T1000 (cell line): ENCODE results near the gene CORO7.
"Not testable (repeated sequence)": the region's sequence is repeated elsewhere in the genome, so short reads cannot be mapped to it uniquely, and the experiment has no call there.

Experiments
- DNase-seq: peaks from one replicate; lab custom pipeline; 2025; ENCODE audit warnings: mixed read lengths; lab: John Stamatoyannopoulos, UW

The CORO7 gene

DNA sequence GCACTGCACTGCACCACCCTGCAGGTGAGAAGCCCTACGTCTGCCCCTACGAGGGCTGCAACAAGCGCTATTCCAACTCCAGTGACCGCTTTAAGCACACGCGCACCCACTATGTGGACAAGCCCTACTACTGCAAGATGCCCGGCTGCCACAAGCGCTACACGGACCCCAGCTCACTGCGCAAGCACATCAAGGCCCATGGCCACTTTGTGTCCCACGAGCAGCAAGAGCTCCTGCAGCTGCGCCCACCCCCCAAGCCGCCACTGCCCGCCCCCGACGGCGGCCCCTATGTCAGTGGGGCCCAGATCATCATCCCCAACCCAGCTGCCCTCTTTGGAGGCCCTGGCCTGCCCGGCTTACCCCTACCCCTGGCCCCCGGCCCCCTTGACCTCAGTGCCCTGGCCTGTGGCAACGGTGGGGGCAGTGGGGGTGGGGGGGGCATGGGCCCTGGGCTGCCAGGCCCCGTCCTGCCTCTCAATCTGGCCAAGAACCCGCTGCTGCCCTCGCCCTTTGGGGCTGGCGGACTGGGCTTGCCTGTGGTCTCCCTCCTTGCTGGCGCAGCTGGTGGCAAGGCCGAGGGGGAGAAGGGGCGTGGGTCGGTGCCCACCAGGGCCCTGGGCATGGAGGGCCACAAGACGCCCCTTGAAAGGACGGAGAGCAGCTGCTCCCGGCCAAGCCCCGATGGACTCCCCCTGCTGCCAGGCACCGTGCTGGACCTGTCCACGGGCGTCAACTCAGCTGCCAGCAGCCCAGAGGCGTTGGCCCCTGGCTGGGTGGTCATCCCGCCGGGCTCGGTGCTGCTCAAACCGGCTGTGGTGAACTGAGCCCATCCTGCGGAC is 79.5 kb downstream of the CORO7 start:
- no peak for DNase-seq

DNA sequence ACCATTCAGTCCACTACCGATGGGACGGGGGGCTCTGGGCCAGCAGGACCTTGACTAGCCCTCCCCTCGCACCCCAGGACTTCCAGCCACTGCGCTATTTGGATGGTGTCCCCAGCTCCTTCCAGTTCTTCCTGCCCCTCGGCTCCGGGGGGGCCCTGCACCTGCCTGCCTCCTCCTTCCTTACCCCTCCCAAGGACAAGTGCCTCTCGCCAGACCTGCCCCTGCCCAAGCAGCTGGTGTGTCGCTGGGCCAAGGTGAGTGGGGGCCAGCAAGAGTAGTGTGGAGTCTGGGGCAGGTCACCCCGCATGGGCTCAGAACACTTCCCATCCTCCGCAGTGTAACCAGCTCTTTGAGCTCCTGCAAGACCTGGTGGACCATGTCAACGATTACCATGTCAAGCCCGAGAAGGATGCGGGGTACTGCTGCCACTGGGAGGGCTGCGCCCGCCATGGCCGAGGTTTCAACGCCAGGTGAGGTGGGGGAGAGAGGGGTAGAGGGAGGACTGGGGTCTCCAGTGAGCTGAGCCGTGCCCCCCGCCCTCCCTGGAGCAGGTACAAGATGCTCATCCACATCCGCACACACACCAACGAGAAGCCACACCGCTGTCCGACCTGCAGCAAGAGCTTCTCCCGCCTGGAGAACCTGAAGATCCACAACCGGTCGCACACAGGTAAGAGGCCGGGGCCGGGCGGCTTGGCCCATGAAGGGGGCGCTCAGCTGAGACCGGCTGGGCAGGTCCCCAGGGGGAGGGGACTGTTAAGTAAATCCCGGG is 81.5 kb downstream of the CORO7 start:
- DNase-seq: no peak

DNA sequence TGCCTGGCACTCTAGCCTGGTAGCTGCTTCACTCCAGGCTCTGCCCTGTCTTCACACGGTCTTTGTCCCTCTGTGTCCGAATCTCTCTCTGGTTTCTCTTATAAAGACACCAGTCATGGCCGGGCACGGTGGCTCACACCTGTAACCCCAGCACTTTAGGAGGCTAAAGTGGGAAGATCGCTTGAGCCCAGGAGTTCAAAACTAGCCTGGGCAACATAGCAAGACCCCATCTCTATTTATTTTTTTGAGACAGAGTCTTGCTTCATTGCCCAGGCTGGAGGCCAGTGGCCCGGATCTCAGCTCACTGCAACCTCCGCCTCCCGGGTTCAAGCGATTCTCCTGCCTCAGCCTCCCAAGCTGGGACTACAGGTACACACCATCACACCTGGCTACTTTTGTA is 82.7 kb downstream of the CORO7 start:
- not testable (repeated sequence) for DNase-seq

DNA sequence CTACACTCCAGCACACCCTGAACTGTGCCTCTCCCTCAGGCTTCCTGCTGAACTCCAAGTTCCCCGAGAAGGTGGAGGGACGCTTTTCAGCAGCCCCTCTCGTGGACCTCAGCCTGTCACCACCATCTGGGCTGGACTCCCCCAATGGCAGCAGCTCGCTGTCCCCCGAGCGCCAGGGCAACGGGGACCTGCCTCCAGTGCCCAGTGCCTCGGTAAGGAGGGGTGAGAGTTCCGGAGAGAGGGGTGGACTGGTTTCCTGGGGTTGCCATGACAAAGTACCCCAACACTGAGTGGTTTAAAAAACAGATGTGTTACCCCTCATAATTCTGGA is 83.1 kb downstream of the CORO7 start:
- DNase-seq: no peak

DNA sequence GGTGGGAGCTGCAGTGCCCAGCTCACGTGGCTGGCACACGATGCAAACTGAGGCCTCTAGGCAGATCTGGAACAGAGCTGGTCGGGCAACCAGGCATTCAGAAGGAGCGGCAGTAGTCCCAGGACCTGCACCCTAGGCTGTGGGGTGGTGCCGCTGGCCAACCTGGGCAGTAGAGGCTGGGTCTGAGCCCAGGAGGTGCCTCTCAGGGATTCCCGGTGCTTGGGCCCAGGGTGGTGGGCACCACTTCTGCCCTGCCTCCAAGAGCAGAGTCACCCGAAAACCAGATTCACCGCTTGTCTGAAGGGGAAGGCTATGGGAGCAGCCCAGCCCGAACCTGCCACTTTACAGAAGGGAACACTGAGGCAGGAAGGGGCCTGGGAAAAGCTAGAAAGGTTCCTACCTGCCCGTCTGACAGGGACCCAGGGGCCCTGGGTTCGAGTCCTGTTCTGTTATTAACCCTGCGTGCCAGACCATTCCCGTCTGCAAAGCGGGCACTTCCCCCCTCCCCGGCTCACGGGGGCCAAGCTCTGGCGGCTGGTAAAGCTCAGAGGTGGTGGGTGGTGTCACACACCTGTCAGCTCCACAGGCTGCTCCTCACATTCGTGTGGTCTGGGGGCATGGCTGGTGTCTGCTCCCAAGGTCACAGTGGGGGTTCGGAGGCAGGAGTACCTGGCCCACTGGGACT is 83.6 kb downstream of the CORO7 start:
- no peak for DNase-seq

DNA sequence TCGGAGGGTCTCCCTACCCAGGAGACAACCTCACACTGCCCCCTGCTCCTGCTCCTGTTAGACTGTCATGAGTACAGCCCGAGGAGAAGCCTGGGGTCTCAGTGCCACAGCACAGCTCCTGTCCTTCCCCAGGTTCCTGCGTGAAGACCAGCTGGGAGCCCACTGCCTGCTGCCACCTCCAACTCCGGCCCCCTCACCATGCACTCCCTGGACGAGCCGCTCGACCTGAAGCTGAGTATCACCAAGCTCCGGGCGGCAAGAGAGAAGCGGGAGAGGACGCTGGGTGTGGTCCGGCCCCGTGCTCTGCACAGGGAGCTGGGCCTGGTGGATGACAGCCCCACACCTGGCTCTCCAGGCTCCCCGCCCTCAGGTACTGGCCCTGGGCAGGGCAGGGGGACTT is 84.3 kb downstream of the CORO7 start:
- no peak for DNase-seq

DNA sequence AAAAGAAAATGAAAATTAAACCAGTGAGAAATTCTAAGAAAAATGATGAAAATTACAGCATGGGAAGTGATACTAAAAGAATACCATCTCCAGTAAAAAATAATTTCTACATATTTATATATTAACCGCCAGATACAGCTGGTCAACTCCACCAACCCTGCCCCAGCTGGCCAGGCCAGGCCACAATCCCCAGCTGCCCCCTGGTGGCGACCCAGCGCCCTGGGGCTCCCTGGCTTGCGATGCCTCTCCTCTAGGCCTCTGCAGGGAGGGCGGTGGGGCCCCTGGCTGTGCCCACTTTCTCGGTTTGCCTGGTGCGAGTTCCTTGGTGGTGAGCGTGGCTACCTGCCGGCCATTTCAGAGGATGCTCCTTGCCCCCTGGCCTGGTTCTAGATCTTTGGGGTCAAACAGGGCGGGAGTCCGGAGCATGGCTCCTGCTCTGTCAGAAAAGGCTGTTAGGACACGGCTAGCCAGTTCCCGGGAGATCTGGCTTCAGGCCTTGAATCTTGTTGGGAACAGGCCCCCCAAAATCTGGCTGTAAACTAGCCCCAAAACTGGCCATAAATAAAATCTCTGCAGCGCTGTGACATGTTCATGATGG is 86.0 kb downstream of the CORO7 start:
- DNase-seq: peak; percentile 57

DNA sequence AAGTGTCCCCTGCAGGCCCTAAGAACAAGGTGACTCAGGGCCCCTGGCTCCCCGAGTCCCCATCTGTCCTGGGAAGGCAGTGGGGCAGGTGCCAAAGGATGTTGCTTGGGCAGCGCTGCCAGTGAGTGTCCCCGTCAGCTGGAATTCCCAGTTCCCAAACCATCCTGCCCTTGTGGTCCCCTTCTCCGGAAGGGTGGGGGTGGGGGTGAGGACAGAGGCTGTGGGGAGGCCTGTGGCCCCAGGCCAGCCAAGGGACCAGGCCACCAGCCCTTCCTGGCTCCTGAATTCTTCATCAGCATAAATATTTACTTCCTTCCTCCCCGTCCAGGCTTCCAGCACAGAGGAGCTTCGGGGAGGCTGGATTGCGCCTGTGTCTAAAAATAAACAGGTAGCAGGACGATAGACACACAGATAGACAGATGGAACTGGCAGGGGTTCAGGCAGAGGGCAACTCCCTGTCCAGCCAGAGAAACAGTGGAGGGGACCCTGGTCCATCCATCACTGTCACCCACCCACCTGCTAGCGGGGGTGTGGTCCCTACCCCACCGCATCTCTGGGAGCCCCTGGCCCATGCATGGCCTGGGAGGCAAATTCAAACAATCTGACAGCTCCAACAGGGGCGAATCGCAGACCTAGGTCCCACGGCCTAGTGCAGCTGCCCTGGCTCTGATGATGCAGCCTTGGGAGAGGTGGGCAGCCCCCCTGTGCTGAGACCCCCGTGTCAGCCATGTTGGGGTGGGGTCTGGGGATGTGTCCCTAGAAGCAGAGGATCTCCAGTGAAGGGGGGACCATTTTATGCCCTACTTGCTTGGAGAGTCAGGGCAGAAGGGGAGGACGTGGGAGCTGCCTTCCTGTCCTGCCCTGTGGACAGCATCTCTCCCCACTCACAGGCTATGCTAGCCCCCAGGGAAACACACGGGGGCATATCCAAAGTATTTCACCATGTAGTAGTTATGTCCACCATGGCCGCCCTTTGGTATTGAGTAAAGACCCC is 87.3 kb downstream of the CORO7 start:
- no peak for DNase-seq

DNA sequence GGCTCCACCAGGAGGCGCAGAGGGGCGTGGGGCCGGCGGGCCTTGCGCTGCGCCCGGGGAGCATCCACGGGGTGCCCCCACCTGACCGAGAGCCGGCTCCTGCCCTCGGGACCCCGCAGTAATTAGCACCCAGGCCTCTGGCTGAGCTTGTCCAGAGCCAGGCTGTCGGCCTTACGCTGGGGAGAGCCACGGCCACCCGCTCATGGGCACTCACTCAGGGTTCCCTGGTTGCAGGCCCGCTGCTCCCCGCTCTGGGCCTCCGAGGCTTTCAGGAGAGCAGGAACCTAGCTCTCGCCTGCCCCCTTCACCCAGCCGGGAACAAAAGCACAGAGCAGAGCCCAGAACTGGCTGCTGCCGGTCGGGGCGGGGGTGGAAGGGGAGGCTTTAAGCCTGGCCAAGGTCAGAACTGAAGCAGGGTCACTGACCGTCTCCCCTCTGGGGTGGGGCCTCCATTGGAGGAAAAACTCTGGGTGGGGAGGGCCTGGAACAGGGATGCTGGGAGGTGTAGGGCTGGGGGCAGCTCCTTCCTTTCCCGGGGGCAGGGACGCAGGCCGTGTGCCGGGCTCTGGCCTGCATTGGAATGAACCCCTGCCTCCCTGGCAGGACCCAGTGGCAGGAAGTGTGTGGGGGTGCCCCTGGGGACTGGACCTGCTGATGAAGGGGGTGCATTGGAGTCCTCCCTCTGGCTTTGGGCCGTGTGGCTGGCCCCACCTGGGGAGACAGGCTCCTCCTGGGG is 88.2 kb downstream of the CORO7 start:
- peak; percentile 29 for DNase-seq

DNA sequence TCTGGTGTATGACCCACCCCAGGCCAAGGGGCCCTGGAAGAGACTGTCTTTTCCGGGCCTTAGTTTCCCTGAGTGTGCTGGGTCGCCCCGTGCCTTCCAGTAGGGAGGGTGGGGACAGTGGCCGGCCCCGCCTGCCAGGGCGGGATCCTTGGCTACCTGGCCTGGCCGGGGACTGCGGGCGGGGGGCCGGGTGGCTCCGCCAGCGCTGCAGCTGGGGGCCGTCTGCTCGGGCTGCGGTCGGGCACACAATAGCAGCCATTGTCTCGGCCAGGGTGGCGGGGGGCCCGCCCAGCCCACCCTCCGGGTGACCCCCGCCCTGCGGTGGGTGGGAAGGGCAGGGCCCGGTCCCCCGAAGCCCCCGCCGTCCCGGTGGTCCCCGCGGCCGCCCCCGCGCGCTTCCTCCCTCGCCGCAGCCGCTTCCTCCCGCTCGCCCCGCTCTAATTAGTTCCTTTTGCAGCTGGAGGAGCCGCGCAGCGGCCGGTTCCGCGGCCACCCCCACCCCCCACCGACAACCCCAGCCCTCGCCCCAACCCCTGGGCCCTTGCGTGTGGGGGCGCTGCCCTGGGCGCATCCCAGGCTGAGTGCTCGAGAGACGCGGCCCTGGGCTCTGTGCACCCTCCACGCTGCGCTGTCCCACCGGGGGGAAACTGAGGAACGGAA is 88.9 kb downstream of the CORO7 start:
- no peak for DNase-seq

DNA sequence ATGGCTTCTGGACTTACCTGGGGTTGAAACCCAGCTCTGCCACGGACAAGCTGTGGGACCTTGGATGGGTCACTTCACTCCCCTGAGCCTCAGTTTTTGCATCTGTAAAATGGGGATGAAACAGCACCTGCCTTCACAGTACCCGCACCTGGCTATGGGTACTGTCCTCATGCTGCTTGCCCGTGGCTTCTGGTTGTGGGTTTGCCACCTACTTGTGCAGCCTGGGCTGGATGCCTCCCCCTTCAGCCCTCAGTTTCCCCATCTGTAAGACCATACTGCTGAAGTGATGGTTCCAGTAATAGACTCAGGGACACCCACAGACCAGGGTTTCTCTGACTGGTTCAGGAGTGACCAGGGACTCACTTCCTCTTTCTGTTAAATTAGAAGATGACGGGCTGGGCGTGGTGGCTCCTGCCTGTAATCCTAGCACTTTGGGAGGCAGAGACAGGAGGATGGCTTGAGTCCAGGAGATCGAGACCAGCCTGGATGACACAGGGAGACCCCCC is 91.1 kb downstream of the CORO7 start:
- DNase-seq: no peak

DNA sequence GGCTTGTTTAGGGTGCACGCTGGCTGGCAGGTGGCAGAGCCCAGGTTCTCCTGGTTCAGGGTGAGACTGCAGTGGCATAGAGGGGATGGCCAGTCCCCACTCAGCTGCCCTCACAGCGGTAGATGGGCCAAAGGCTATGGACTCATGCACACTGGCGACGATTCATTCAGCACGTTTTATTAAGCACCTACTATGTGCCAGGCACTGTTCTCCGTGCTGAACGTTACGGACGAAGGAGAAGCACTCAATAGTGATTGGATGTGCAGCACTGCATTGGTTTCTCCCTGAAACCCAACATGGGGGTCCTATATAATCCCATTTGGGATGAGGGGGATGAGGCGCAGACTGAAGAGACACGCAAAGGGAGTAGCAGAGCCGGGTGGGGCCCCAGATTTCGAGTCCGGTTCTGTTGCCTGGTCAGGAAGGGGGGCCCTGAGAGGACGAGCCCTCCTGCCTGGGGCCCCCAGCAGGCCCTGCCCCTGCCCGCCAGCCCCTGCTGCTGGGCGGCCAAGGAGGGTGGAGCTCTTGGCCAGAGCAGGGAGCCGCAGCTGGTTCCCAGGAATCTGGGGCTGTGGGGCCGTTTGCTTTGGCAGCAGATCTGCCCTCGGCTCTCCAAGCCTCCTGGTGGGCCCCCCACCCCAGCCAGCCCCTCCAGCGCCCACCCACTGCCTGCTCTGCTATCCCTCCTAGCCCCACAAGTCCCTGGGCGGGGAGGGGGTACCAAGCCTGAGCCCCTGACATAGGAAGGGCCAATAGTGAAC is 91.7 kb downstream of the CORO7 start:
- DNase-seq: no peak

DNA sequence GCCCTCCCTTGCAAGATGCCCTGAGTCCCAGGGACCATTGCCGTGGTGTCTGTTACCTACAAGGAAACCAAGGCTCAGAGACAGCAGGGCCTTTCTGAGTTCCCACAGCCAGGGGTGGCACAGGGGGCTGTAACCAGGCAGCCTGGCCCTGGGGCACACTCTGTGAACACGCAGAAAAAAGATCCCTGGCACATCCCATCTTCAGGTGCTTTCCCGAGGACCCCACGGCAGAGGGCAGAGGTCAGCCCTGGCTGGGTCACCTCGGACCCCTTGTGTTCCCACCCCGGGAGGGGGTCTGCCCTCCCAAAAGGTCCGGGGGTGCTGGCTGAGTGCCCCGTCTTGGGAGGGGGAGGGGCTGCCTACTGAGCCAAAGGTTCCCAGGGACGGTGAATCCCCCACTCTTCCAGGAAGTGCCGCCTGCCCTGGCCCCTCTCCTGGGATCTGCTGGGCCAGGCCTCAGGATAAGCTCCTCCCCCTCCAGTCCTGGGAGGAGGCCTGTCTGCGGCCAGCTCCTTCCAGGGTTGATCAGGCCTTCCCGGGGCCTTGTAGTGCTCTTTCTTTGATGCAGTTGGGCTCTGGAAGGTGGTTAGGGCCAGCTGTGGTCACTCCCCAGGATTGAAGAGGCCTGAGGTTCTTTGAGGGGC is 92.4 kb downstream of the CORO7 start:
- no peak for DNase-seq

DNA sequence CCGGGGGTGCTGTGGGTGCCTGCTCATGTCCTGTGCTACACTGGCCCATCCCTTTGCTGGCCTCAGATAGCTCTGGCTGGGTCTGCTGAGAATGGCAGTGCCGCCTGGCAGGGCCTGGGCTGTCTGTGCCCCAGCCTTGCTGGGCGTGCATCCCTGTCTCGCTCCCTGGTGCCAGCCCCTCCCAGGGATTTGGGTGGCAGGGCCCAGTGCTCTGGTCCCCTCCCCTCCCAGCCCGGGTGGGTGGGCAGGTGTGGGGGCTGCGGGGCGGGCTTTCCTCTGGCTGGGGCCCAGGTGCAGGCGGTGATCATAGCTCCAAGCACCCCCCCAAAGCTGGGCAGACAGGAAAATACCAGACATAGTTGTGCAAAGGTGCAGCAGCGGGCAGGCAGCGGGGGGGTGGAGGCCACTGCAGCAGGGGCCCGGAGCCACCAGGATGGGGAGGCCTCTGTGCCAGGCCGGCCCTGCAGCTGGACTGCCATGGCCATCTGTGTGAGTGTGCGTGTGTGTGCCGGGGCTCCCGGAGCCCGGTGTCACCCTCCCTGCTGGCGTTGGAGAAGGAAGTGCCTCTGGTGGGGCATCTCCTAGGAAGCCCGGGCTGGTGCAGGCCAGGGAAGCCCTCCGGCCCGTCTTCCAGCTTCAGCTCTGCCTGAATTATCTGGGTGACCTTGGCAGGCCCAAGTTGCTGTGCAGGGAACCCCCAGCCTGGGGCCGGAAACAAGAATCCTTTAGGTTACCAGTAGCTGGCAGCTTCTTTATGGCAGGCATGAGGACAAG is 93.1 kb downstream of the CORO7 start:
- no peak for DNase-seq

DNA sequence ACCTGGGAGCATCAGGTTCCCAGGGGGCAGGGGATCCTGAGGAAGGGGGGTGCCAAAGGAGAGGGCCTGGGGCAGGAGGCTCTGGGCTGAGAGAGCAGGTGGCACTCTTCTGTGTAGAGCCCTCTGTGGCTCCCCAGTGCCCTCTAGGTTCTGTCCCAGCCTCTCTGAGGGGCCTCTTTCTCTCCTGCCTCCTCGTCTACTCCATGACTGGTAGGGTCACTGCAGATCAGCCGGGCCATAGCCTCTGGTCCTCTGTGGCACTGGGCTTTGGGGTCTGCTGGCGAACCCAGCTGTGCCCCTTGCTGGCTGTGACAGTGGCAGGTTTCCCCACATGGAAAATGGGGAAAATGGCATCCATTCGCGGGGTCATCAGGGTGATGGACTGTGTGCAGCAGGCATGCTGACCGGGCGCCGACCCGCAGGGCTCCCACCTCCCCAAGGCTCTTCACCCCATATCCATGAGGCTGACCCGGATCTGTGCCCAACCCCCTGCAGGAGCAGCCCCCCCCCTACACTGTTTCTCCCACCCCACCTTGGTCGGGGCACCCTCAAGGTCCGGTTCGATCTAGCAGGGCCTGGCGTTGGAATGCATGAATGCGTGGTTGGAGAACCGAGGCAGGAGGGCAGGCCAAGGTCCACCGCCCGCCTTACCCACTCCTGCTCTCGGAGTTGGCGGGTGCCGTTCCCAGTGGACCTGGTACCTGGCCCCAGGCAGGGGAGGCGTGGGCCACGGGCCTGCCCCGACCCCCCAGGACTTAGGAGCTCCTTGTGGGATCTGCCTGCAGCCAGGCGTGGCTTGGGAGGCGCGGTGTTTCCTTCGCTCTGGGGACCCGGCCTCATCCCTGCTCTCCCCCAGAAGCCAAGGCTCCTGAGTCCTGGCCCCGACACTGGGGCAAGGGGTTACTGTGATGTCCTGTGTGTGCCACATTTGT is 94.0 kb downstream of the CORO7 start:
- no peak for DNase-seq

DNA sequence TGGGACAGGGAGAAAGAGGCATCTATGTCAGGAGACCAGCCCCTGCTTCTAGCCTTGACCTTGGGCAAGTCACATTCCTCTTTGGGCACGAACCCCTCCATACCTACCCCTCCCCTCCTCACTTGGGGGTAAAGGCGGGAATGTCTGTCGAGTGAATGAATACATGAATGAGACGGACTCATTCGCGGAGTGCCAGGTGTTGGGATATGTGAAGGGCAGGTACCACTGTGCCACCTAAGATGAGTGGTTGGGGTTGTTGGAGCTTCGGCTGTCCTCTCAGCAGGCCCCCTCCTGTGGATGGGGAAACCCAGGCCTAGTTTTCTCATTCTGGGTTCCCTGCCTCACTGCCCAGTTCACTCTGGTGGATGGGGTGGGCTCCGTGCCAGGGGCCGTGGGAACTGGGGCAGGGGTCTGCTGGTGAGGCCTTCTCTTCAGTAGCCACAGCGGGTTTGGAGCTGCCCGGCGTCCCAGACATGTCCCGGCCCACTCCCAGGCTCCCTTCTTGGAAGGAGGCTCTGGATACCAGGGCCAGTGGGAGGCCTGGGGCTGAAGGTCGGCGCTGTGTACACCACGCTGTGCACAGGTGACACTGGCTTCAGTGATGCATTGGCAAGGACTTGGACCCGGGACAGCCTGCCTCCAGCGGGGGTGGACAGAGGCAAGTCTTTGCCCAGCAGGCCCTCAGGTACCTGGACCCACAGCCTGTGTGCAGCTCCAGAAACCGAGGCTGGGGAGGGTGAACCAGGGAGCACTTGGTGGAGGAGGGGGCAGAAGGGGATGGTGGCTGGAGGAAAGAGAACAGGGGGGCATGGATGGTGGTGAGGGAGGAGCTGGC is 94.9 kb downstream of the CORO7 start:
- no peak for DNase-seq
